T-helper 9 cell (primary cell): ENCODE measurements around the gene VWCE.
A peak's percentile ranks its signal among the peaks of the same experiment; 100 is the strongest.
"Not testable (repeated sequence)": the region's sequence is repeated elsewhere in the genome, so short reads cannot be mapped to it uniquely, and the experiment has no call there.

Experiments used
- DNase-seq: peaks from one replicate; pipeline ENCODE4 v3.0.0-alpha.2; 2020

The VWCE gene

GRCh38 chr11:61280883-61281580 lies 14.1 kb downstream of the VWCE start:
- no peak for DNase-seq

DNA sequence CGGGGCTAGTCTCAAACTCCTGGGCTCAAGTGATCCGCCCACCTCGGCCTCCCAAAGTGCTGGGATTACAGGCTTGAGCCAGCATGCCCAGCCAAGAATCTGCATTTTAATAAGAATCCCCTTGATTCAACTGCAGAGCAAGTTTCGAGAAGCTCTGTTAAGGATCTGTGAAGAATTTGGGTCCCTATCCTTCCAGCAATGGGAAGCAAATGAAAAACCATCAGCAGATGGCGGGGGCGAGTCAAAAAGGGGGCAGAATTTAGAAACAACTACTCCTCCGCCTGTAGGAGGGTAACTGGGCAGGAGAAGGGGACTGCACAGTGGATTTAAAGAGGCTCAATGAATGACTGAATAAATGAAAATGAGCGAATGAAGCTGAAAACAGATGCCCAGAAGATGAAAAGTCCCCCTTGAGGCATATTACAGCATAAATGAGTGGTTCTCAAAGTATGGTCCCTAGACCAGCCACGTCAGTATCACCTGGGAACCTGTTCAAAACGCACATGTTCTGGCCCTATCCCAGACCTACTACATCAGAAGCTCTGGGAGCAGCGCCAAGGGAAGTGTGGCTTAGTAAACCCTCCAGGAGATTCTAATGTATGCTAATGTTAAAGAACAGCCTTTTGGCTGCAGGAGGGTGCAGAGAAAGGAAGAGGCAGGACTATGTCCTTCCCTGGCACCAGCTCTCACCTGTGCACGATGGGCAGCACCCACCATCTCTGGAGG lies 15.0 kb downstream of the VWCE start:
- DNase-seq = no peak

GRCh38 chr11:61278001-61278470 lies 17.1 kb downstream of the VWCE start:
- DNase-seq = no peak

DNA sequence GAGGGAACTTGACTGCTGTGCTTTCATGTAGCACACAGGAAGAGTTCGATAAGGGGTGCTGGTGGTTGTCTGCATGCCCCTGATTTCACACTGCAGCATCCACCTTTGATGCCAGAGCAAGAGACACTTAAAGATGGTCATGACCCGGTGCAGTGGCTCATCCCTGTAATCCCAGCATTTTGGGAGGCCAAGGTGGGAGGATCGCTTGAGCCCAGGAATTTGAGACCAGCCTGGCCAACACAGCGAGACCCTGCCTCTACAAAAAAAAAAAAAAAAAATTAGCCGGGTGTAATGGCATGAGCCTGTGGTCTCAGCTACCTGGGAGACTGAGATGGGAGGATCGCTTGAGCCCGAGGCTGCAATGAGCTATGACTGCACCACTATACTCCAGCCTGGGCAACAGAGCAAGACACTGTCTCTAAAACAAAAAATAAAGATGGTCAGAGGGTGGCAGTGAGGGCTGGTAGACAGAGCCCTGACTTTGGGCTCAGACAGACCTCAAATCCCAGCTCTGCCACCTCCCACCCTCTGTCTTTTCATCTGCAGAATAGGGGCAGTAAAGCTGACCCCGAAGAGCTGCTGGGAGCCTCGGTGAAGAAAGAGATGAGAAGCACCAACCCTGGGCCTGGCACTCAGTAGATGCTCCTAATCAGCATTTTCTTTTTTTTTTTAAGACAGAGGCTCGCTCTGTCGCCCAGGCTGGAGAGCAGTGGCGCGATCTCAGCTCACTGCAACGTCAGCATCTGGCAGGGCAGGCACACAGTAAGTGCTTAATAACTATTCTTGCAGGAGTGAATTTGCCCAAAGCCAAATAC lies 17.7 kb downstream of the VWCE start:
- no peak for DNase-seq

DNA sequence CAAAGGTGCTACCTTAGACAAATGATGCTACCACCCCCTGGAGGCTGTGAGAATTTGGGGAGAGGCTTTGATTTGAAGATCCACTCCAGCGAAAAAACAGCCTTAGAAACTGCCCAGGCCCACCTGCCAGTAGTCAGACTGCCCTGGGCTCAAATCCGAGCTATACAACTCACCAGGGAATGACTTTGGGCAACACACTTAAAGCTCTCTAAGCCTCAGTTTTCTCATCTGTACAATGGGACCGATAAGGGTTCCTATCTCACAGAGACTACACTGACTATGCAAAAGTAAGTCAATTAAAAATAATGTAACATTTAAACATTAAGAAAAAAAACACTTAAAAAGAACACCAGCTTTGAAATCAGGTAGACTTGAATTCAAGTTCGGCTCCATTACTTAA lies 19.9 kb downstream of the VWCE start:
- DNase-seq = no peak

DNA sequence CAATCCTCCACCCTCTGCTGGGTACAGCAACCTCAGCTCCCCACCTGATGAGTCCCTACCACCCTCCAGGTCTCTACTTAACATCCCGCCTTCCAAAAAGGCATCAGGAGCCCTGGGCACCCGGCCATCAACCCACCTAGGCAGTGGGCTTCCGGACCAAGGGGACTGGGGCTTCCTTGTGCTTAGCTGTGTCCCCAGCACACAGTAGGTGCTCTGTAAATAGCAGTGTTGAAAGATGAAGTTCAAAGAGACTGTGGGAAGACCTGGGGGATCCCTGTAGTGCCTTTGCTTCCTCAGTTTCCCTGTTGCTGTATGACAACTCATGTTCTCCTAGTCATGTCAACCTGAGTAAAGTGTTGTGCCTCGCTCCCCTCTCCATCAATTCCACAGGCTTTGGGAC lies 21.0 kb downstream of the VWCE start:
- no peak for DNase-seq

GRCh38 chr11:61273178-61274078 lies 21.7 kb downstream of the VWCE start:
- no peak for DNase-seq

DNA sequence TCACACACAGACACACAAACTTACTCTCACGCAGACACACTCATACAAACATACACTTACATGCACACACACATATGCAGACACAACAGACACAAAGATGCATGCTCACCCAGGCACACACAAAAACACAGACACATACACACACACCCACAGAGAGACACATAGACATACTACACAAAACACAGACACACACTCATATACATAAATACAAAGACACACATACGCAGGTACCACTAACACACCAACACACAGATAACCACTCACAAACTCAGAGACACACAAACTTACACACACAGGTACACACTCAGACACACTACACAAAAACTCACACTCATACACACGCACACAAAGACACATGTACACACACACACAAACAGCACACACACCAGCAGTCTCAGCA lies 22.4 kb downstream of the VWCE start:
- no peak for DNase-seq

DNA sequence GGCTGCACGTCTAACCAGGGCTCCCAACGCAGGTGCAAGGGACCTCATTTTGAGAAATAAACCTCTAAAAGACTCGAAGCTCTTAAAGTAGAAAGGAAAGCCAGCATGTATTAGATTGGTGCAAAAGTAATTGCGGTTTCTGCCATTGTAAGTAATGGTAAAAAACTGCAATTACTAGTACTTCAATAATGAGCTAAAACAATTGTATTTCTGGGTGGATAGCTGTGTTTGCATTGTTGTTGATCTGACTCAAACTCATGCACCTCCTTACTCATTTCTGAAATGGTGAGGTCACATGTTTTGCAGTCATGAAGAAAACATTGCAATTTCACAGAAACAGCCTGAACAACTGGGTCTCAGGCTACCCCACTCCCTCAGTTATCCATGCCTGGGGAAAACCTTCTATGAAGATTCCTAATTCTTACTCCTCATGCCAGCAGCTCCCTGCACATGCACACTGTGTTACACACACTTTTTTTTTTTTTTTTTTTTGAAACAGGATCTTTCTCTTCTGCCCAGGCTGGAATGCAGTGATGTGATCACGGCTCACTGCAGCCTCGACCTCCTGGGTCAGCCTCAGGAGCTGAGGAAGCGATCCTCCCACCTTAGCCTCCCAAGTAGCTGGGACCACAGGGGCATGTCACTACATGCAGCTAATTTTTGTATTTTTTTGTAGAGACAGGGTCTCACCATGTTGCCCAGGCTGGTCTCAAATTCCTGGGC lies 24.6 kb downstream of the VWCE start:
- no peak for DNase-seq

DNA sequence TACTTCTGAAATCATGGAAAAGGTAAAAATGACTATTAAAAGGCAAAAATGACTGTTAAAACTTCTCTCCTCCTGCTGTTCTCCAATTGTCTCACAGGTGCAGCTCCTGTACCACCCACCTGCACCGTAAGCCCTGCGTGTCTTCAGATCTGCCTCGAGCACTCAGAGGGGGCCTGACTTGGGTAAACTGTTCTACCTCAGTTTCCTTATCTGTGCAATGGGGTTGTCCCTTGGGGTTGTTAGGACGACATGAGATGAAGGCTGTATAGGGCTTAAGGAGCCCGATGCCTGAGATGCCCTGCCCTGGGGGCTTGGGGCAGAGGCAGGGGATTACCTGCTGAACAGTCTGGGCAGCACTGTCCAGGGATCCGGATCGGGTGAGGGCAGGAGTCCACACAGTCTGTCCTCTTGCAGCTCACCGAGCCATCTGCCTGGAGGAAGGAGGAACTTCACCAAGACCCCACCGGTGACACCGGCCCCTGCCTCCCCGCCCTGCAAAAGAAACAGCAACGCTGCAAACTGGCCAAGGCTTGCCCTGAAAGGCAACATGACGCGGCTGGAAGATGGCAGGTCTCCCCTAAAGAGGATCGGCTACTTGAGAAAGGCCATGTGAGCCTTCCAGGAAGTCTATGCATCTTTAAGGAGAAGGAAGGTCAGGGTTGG lies 26.4 kb downstream of the VWCE start:
- no peak for DNase-seq

- DNase-seq = no peak
Measured at GRCh38 chr11:61267437-61267841, 27.7 kb downstream of the VWCE start.

DNA sequence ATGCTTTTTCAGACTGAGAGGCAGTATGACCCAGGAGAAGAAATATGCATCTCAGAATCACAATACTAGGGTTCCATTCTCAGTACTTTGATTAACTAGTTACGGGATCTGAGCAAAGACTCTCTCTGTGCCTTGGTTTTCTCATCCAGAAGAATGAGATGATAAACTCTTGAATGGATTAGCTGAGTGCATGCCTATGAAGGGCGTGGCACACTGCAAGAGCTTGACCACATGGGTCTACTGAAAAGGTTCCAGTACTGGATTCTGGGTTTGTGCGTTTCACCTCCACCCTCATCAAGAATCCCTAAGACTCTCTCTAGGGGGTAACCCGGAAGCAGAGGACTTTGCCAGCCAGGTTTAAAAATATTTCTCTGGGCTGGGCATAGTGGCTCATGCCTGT lies 28.5 kb downstream of the VWCE start:
- DNase-seq = no peak

DNA sequence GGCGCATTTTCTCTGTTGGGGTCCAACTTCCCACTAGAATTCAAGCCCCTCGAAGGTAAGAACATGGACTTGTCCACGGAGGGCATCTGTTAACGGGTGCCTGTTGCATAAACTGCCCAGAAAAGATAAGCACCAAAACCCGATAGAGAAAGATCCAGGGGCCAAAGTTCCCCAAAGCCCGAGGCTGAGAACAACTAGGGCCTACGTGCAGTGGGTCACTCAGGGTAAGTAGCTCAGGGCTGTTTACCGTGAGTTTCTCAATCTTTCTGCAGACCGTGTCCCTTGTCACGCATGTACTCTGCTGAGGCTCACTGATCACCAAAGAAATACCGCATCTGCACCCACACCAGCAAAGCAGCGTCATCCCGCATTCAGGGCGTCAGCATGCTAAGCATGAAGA lies 29.8 kb downstream of the VWCE start:
- DNase-seq = no peak

DNA sequence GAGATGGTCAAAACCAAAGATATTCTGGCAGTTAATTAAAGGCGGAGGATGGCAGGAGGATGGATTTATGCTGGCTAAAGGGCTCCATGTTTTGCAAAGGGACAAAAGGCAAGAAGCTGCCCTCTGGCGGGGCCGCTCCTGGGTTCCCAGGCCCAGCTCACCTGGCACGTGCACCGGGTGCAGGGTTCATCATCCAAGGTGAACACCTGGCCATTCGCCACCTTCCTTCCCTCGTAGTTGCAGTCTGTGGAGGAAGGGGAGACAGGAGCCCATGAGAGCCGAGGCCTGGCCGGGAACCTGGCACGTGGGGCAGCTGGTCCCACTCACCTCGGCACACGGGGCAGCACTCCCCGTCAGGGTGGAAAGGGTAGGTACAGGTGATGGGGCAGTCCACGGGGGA lies 30.3 kb downstream of the VWCE start:
- DNase-seq = no peak

GRCh38 chr11:61264371-61264770 lies 30.7 kb downstream of the VWCE start:
- no peak for DNase-seq

DNA sequence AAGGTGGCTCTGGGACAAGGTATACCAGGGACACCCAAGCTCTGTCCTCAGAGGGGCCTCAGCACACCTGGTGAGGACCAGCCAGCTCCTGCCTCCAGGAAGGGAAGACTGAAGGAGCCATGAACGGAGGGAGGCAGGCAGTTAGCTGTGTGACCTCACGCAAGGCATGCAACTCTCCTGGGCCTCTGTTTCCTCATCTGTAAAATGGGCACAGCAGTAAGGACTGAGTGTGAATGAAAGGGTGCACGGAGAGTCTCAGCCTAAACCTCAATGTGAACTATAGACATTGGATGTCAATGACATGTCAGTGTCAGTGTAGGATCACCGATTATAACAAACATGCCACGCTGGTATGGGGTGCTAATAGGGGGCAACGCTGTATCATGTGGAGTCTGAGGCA lies 35.8 kb downstream of the VWCE start:
- no peak for DNase-seq

- DNase-seq = no peak
Measured at GRCh38 chr11:61258546-61258945, 36.6 kb downstream of the VWCE start.

DNA sequence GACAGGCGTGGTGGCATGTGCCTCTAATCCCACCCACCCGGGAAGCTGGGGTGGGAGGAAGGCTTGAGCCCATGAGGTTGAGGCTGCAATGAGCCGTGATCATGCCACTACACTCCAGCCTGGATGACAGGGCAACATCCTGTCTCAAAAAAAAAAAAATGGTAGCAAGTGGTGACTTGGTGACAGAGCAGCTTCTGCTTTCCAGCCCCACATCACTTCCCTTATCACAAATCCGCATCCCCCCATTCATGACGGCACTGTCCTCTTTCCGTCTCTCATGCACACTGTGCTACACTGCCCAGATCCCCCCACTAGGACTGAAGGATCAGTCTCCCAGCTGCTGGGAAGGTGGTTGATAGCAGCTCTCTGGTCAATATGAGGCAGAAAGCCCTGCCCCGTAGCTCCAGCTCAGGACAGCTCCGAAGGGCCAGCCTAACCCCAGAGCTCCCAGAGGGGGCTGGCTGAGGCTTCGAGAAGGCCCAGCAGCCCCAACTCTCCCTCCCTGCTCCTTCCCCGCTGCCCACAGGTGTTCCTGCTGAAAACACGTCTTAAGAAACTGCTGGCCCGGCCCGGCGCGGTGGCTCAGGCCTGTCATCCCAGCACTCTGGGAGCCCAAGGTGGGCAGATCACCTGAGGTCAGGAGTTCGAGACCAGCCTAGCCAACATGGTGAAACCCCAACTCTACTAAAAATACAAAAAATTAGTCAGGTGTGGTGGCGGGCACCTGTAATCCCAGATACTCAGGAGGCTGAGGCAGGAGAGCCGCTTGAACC lies 38.2 kb downstream of the VWCE start:
- no peak for DNase-seq

DNA sequence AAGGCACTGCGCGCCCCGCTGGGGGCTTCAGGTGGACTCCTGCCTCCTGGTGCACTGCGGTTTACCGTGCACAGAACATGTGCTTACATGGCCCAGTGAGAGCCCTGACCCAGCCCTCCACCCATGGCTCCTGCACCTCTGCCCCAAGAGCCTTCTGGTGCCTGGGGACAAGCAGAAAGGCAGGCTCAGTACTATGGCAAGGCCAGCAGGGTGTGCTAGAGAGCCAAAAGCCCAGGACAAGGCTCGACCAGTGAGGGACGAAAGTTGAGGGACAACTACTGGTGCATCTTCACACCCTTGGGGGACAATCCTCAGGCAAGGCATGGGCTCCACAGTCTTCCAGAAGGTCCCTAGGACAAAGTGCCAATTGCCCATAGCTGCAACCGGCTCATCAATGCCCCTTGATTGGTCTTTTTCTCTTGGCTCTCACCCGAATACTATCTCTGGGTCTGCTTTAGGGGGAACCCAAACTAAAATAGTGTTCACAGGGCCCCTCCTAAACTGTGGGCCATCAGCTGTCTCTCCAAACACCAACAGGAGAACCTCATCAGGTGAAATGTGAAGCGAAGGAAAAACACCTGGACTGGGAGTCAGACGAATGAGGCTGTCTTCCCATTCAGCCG lies 40.6 kb downstream of the VWCE start:
- DNase-seq = peak; percentile 43

- not testable (repeated sequence) for DNase-seq
Measured at GRCh38 chr11:61252332-61252731, 42.8 kb downstream of the VWCE start.
